Raji (cell line): ENCODE data around the gene UBAP1.

ENCODE experiments used
- POLR2A ChIP-seq: IDR thresholded peaks from 2 replicates; pipeline ENCODE4 v1.6.1; 2011; ENCODE audit warnings: low read depth, low read length, control low read depth; ENCODE audit not compliant: insufficient read depth

The UBAP1 gene

DNA sequence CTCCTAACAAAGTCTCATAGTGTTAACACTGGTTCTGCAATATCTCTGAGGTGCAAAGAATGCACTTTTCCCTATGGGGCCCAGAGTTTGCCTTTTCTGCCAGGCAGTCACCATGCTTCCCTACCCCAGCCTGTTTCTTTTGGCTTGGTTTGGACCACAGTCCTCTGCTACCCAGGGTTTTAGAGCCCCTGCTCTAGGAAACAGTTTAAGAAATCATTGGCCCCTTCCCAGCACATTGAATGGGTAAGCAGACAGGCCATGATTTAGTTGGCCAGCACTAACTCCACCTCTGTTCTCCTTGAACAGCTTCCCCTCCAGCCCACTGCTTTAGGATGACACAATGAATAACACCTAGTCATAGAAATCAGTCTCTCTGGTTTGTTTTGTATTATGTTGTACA is 73.2 kb downstream of the UBAP1 start:
- no peak for TF ChIP-seq POLR2A

DNA sequence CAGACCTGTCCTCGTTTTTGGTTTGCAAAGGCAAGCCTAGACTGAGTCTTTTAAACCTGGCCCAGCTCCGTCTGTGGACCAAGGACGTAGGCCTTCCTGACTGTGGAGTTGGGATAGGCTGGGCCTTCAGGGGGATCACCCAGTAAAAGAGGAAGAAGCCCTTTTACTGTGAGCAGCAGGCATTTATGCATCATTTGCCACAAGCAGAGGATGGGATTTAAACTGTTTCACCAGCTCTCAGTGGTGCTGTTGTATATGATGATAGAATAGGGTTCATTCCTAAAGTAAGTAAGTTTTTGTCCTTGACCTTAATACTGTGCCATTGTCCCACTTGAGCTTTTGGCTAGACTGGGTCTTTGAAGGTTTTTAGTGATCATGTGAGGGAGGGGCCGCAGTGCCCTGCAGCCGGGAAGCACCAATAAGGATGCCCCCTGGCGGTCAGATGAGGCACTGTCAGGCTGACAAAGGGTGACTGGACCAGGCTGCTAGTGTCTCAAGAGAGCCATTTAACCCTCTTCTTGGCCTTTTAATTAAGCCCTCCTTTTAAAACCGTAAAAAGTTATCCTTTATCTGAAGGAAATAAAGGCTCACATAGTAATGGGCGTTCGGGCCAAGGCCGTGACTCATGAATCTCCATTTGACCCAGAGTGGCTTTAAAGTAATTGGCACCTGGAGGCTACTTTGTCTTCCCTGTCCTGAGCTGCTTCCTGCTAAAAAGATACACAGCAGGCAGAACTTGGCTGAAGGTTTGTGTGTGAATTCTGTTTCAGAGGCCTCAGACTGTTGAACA is 74.0 kb downstream of the UBAP1 start:
- no peak for TF ChIP-seq POLR2A

DNA sequence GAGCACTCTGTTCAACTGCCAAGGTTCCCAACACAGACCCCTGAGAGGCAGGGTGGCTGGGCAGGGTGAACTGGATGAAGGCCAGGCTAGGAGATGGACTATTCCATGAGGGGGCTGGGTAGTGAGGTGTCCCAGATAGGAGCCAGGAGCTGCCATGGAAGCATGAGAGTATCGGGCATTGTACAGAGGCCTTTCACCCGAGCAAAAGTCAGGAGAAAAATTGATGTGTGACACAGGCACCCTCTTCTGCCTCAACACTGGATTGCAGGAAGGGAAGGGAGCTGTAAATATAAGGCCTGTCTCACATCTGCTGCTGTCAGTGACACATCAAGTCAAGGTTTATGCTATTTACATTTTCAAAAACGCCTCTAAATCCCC is 74.6 kb downstream of the UBAP1 start:
- no peak for TF ChIP-seq POLR2A

DNA sequence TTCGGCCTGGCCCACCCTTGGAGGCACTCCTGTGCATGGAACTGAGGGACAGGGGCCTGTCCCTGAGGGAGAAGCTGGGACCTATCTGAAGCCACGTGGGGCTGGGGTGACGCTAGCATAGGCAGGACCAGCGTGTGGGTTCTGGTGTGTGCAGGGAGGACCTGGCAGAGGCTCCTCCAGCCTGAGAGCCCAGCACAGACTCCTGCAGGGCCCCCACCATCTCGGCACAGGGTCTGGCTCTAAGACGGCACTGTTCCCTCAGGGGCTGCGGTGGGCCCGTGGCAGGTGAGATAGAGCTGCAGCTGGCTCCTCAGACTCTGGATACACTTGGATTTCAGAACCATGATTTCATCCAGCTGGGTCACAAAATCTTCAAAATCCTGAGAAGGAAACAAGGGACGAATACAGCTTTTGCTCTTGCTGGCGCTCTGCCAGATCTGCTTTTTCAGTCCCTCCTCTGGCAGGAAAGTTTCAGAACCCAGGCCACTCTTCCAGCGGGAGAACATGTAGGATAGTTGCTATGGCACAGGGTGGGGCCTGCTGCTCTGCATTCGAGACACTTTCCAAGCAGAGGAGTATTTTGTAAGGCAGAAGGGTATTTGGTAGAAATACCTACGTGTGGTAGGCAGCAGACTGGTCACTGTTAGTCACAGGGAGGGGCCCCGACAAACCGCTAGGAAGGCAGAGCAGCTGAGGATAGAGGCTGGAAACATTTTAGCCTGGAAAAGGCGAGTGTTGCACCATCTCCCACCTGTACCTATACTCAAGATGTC is 75.5 kb downstream of the UBAP1 start:
- TF ChIP-seq POLR2A: no peak

DNA sequence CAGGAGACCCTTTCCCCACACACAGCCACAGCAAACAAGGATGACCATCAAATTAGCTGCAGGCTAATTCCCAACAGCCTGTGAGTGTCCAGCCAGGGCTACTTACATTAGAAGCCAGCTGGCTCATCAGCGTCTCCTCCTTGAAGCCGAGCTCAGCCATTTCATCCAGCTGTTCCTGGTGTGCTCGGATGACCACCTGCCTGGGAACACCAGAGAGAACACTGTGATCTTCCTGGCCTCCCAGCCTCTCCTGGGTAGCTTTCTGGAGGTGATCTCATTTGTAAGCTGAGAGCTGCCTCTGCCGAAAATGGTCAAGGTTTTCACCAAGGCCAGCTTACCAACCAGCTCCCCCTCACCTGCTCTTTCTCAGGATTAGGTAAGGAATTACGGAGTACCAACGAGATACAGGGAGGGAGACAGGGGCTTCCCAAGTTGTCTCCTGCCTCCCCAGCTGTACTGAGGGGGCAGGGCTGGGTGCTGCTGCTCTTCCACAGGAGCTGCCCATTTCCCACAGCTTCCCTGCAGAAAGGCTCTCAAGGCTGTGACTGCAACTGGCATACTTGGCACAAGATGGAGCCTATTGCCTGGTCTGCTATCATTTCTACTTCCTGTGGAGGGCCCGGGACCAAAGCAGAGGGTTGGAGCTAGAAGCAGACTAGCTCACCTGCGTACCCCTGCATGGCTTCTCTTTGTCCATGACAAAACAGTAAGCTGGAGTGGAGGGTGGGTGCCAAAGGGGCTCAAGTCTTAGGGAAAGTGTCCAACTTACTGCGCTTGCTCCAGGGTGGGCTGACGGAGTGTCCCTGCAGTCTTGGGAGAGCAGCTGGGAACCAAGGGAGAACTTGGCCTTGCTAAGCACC is 76.4 kb downstream of the UBAP1 start:
- TF ChIP-seq POLR2A: no peak

DNA sequence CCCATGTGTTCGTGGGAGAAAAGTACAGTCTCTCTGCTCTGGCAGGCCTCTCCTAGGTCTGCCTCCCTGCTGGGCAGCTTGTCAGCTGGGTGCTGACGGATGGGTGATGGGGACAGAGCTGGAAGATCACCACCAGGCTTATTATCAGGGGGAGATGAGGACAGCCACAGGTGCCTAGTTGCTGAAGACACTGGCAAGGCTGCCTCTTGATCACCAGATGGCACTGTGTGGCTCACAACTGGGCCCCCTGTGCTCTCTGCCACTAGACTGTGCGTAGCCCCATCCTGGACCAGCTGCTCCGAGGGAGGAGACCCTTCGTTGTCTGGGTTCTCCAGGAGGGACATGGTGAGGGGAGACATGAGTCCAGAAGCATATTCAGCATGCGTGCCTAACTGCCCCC is 77.3 kb downstream of the UBAP1 start:
- TF ChIP-seq POLR2A: no peak

DNA sequence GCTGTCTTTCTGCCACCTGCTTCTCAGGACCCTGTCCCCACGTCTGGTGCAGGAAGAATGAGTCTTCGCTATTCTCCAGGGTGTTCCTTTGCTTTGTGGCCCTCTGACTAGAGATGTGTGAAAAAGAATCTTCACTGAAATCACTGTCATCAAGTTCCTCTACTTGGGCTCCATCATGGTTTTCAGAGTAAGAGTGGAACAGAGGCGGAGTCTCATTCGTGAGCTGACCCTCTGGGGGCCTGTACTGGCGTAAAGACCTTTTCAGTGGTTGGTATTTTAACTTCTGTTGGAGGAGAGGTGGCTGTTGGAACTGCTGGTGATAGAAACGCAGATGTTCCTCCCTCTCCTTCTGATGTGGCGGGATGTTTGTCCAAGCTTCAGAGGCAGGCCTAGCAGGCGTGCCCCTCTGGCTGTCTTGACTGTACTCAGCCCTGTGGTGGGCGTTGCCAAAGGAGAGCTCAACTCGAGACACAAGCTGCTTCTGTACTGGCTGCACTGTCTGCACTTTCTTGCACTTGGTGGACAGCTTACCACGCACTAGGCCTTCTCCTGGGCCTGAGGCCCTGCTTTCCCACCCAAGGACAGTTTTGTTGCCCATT is 78.2 kb downstream of the UBAP1 start:
- no peak for TF ChIP-seq POLR2A

DNA sequence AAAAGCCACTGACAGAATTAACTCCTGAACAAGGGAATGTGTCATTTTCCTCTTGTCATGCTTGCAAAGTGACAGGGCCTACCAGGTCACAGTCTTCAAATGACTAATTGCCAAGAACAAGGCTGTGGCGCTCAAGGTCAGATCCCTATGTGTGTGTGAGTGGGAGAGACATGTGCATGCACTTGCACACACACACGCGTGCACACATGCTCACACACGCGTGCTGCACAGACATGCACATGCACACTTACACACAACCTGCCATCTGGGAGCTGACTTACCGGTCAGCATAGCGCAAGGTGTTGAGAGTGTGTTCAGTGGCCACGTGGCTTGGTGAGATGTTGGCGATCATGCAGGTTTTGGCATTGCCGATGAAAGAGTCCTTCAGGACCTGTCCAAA is 80.5 kb downstream of the UBAP1 start:
- no peak for TF ChIP-seq POLR2A

DNA sequence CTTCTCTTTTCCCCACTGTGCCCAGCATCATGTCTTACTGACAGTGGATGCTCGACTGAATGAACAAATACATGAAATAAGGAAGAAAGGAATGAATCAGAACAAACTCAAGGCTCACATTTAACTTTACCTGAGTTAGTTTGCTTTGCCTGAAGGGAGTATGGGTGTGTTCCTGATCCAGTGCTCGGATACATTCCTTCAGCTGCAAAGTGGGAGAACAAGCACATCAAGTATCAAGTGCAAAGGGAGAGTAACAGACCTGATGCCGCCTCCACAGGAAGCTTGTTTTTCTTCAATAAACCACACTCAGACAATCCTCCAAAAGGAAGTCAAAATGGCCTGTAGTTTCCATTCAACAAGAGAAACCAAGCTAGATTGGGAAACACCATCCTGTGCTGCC is 84.1 kb downstream of the UBAP1 start:
- no peak for TF ChIP-seq POLR2A

DNA sequence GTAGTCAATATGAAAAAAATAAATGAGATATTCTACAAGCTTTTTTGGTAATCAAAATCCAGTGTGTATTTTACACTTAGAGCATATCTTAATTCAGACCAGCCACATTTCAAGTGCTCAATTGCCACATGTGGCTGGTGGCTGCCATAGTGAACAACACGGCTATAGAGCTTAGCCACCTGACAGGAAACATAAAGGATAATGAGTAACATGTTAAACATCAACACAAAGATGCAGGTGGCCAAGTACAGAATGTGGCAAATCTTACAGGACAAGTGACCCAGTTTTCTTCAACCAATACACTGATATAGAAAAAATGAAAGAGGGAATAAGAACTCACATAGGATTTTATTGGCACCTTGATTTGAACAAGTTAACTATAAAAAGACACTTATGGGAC is 88.8 kb downstream of the UBAP1 start:
- no peak for TF ChIP-seq POLR2A

DNA sequence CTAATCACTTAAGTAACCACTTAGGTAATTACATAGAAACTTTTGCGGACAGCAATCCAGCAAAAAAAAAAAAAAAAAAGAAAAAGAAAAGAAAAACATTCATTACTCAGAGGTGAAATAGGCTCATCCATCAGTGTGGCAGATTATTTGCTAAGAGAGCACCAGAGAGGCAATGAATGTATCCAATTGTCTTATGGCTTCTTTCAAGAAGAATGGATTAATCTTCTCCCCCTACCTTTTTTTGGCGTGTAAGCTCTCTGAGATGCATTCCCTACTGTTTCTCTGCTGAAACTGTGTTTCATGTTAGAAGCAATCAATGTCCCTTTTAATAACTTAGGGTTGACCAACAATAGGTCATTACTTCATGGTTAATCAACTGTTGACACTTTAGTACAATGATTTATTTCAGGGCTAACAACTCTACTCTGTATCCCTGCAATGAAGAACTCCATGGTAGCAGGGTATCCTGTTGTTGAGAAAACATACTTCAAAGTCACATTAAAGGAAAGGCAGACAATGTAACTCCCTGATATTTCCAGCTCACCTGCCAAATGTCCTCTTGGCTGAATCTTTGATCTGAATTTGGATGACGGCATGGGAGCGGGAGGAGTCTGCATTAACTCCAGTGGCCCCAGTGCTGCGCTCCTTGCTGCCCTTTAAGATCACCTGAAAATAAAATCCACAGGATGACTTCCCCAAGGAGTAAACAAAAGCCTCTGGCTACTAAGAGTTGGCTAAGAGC is 92.6 kb downstream of the UBAP1 start:
- no peak for TF ChIP-seq POLR2A

DNA sequence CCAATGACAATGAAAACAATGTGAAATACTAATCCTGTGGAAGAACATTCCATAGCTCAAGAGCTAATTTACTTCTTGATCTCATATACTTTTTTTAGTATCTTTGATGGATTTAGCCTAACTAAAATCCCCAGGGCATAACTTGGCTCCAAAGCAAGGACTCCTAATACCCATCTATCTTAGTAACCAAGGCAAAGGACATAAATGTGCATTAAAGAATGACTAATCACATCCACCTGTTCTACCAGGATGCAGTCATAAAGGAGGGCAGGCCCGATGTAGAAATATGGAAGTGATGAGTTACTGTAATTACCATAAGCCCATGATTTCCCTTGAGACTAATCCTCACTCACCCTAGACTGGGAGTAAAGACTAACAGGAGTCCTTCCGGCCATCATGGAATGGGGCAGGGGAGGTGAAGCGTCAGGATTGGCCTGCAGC is 93.3 kb downstream of the UBAP1 start:
- TF ChIP-seq POLR2A: no peak

DNA sequence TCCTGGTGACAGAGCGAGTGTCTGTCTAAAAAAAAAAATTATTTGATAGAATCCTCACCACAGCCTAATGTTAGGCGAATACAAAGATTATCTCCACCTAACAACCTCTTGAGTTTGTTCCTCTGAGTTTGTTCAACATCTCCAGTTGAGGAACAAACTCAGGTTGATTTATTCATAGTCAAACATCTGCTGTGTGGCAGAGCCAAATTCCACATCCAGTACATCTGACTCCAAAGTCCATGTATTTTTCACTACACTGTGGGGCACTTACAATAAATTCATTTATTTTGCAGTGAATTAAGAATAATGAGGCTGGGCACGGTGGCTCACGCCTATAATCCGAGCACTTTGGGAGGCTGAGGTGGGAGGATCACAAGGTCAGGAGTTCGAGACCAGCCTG is 97.0 kb downstream of the UBAP1 start:
- no peak for TF ChIP-seq POLR2A

DNA sequence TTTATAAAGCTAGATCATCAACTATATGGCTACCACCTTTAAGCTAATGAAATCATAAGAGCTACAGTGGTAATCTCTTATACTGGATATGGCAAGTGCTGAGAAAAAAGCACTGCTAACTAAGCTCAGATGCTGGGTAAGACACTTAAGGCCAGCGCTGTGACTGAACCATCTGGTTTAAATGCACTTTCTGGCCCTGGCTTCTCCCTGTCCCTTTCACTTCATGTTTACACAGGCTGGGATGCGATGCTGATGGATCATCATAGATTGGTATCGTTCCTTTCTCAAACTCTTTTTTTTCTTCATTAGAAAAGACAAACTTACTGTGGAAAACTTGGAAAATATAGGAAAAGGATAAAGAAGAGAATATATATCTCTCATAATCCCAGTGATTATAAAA is 97.9 kb downstream of the UBAP1 start:
- no peak for TF ChIP-seq POLR2A
